ENCODE data around the gene CCL3.
"Not testable (repeated sequence)": the region's sequence is repeated elsewhere in the genome, so short reads cannot be mapped to it uniquely, and the experiment has no call there.

Gene CCL3

GRCh38 chr17:36086791-36087190 lies 3.2 kb downstream of the CCL3 start:
- ATAC-seq, result no peak
- no peak for TF ChIP-seq PATZ1 (CRISPR knock-in tag; IDR thresholded peaks at IDR 0.05; ENCODE audit: borderline replicate concordance)
- no peak for TF ChIP-seq ZFP3 (CRISPR knock-in tag; IDR thresholded peaks at IDR 0.05)
- TF ChIP-seq ESRRG (CRISPR knock-in tag; IDR thresholded peaks at IDR 0.05), result no peak
- TF ChIP-seq POU6F1 (CRISPR knock-in tag; IDR thresholded peaks at IDR 0.05; ENCODE audit: borderline replicate concordance, low read depth), result no peak
- TF ChIP-seq SNAI2 (CRISPR knock-in tag; IDR thresholded peaks at IDR 0.05), result no peak
- no peak for TF ChIP-seq ZFP30 (CRISPR knock-in tag; IDR thresholded peaks at IDR 0.05)
- TF ChIP-seq ARNTL (CRISPR knock-in tag; IDR thresholded peaks at IDR 0.05; ENCODE audit: borderline replicate concordance, low read depth), result no peak
- TF ChIP-seq GLIS3 (CRISPR knock-in tag; IDR thresholded peaks at IDR 0.05), result no peak
- TF ChIP-seq TOX (CRISPR knock-in tag; IDR thresholded peaks at IDR 0.05; ENCODE audit: borderline replicate concordance), result no peak
- TF ChIP-seq, protein P1, sequence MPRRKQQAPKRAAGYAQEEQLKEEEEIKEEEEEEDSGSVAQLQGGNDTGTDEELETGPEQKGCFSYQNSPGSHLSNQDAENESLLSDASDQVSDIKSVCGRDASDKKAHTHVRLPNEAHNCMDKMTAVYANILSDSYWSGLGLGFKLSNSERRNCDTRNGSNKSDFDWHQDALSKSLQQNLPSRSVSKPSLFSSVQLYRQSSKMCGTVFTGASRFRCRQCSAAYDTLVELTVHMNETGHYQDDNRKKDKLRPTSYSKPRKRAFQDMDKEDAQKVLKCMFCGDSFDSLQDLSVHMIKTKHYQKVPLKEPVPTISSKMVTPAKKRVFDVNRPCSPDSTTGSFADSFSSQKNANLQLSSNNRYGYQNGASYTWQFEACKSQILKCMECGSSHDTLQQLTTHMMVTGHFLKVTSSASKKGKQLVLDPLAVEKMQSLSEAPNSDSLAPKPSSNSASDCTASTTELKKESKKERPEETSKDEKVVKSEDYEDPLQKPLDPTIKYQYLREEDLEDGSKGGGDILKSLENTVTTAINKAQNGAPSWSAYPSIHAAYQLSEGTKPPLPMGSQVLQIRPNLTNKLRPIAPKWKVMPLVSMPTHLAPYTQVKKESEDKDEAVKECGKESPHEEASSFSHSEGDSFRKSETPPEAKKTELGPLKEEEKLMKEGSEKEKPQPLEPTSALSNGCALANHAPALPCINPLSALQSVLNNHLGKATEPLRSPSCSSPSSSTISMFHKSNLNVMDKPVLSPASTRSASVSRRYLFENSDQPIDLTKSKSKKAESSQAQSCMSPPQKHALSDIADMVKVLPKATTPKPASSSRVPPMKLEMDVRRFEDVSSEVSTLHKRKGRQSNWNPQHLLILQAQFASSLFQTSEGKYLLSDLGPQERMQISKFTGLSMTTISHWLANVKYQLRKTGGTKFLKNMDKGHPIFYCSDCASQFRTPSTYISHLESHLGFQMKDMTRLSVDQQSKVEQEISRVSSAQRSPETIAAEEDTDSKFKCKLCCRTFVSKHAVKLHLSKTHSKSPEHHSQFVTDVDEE (CRISPR knock-in tag; IDR thresholded peaks at IDR 0.05), result no peak
- no peak for TF ChIP-seq PPARA (CRISPR knock-in tag; IDR thresholded peaks at IDR 0.05; ENCODE audit: borderline replicate concordance)
- no peak for TF ChIP-seq ISL1 (CRISPR knock-in tag; IDR thresholded peaks at IDR 0.05)
- TF ChIP-seq OSR1 (CRISPR knock-in tag; IDR thresholded peaks at IDR 0.05), result no peak

- TF ChIP-seq TCF4 (CRISPR knock-in tag; IDR thresholded peaks at IDR 0.05; ENCODE audit: borderline replicate concordance) (no peak), ESRRG (CRISPR knock-in tag; IDR thresholded peaks at IDR 0.05) (no peak), ZNF565 (CRISPR knock-in tag; conservative IDR thresholded peaks at IDR 0.05; ENCODE audit: low read depth) (no peak)
- ATAC-seq, result no peak
Measured at GRCh38 chr17:36085765-36086164, 4.2 kb downstream of the CCL3 start.

GRCh38 chr17:36083691-36084090 lies 6.3 kb downstream of the CCL3 start:
- not testable (repeated sequence) for ATAC-seq

DNA sequence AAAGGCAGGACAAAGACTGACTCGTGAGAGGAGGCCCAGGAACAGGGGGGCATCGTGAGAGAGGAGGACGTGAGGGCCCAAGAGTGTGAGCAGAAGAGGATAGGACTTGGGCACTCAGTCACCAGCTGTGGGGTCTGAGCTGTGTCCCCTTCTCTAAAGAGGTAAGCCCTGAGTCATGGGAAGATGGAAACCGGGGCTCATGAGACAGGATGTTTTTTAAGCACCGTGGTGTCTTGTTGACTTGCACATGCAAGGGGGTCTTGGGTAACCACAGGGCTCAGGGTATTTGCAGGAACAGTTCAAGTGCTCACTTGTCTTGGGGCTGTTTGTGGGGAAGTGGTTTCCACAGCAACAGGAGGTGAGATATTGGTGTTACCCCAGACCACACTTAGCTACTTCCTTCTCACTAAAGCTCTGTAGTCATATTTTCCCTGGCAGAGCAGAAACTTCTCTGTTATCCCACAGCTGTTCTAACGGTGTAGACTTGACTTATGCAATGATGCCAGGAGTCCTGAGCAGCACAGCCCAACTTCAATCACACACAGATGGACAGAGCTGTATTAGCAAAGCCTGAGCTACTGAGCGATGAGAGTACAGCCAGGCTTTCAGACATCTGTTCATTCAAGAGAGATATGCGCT lies 7.3 kb downstream of the CCL3 start:
- ATAC-seq, result not testable (repeated sequence)

DNA sequence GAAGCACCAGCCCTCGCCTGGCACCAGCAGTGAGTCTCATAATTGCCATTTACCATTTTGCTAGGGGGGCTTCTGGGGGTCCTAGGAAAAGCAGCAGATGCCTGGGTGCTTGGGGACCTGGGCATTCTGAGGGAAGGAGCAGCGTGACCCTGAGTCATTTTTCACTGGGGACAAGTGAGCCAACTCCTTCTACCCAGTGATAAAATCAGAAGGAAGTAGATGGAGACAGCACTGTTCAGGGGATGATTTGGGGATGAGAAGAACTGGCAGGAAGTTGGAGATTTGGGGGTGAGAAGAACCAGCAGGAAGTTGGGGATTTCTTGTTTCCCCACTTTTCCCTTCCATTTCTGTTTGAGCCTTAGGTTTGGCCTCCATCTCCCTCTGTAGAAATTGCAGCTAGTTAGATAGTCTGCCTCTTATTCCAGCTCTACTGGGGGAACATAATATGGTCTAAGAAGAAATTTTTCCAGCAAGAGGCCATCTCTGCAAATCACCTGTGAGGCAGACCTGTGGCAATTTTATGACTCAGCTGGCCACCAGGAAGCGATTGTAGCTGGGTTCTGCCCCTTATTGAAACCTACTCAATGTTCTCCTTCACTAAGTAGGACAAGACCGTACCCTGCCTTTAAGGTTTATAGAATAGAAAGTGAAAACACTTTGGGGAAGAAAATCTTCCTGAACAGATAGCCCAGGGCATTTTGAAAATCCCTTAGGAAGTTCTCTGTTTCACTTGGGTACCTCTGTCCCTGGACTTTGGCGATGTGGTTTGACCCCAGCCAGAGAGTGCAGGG lies 8.1 kb downstream of the CCL3 start:
- not testable (repeated sequence) for ATAC-seq

- no peak for ATAC-seq
- TF ChIP-seq ZNF70 (CRISPR knock-in tag; IDR thresholded peaks at IDR 0.05) (no peak), OSR1 (CRISPR knock-in tag; IDR thresholded peaks at IDR 0.05) (no peak), GLIS3 (CRISPR knock-in tag; IDR thresholded peaks at IDR 0.05) (no peak), ZC3H10 (CRISPR knock-in tag; IDR thresholded peaks at IDR 0.05) (no peak), ESRRG (CRISPR knock-in tag; IDR thresholded peaks at IDR 0.05) (no peak), SNAI2 (CRISPR knock-in tag; IDR thresholded peaks at IDR 0.05) (no peak), CSDC2 (CRISPR knock-in tag; IDR thresholded peaks at IDR 0.05) (no peak), ZNF565 (CRISPR knock-in tag; conservative IDR thresholded peaks at IDR 0.05; ENCODE audit: low read depth) (no peak), ZFP30 (CRISPR knock-in tag; IDR thresholded peaks at IDR 0.05) (no peak)
Measured at GRCh38 chr17:36074365-36074764, 15.6 kb downstream of the CCL3 start.
